Neutrophil (primary cell): ENCODE measurements around the gene CCDC78.

Experiments used
- H3K27ac ChIP-seq: fragments of 200-600 bp; sonication (generic); 2 replicates; pipeline ENCODE4 v1.5.1; 2016; ENCODE audit warnings: mild to moderate bottlenecking, moderate library complexity
- H3K27me3 ChIP-seq: fragments of 200-600 bp; sonication (generic); 2 replicates; pipeline ENCODE4 v1.6.0; 2016; ENCODE audit warnings: mild to moderate bottlenecking
- H3K36me3 ChIP-seq: fragments of 200-600 bp; sonication (generic); 2 replicates; pipeline ENCODE4 v1.5.1; 2017
- H3K4me1 ChIP-seq, 2 experiments: fragments of 200-600 bp in 1 of 2; sonication (generic) in 1 of 2; 1 replicate in 1 of 2; 2 replicates in 1 of 2; pipeline versions ENCODE4 v1.5.1 to v1.6.1; 2013 to 2016; ENCODE audit warnings: low read depth in 1 of 2, low read length in 1 of 2, mild to moderate bottlenecking in 1 of 2, moderate library complexity in 1 of 2; ENCODE audit not compliant: control insufficient read depth in 1 of 2, insufficient read depth in 1 of 2
- H3K4me3 ChIP-seq, 2 experiments: fragments of 200-600 bp in 1 of 2; sonication (generic) in 1 of 2; 1 replicate in 1 of 2; 2 replicates in 1 of 2; pipeline ENCODE4 v1.5.1; 2013 to 2016; ENCODE audit warnings: low read depth in 1 of 2, low read length in 1 of 2, mild to moderate bottlenecking in 1 of 2, moderate library complexity in 1 of 2
- H3K9me3 ChIP-seq: fragments of 200-600 bp; sonication (generic); 2 replicates; pipeline ENCODE4 v1.5.1; 2016
- CTCF ChIP-seq: fragments of 200-600 bp; sonication (generic); IDR thresholded peaks from 2 replicates; pipeline ENCODE4 v1.5.1; 2016; ENCODE audit warnings: antibody characterized with exemption

Gene CCDC78

GRCh38 chr16:717450-718245 is 8.6 kb downstream of the CCDC78 start:
- TF ChIP-seq CTCF: no peak
- Histone ChIP-seq H3K4me3 (no peak overlapping the region), H3K9me3 (no peaks in the 10 kb centered on the region), H3K36me3 (no peaks in the 10 kb centered on the region), H3K27ac (no peak overlapping the region), H3K27me3 (peaks cover 80% of the 10 kb centered on the region), H3K4me1 (peaks cover 29 to 38% of the 10 kb centered on the region in 2 experiments)

GRCh38 chr16:716768-717325 is 9.4 kb downstream of the CCDC78 start:
- TF ChIP-seq CTCF: no peak
- H3K36me3 ChIP-seq: no peaks in the 10 kb centered on the region
- no peak overlapping the region for H3K27ac ChIP-seq
- H3K4me1 ChIP-seq: peaks cover 29 to 35% of the 10 kb centered on the region in 2 experiments
- H3K9me3 ChIP-seq: no peaks in the 10 kb centered on the region
- H3K4me3 ChIP-seq: no peak overlapping the region
- peaks cover 88% of the 10 kb centered on the region for H3K27me3 ChIP-seq

DNA sequence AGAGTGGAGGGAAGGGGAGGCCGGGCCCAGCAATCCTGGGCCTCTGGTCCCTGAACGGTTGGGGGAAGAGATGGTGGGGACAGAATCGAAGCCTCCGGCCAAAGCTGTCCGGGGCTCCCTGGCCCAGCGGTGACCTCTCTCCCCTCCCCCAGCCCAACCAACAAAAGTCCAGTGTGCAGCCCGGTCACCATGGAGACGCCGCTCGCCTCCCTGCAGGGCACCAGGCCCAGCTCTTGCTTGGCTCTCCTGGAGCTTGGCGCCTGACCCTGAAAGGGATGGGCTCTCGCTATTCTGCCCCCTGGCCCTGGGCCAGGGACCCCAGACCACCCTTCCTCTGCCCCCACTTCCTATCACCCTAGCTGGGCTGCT is 10.1 kb downstream of the CCDC78 start:
- H3K36me3 ChIP-seq: no peaks in the 10 kb centered on the region
- no peaks in the 10 kb centered on the region for H3K9me3 ChIP-seq
- no peak for TF ChIP-seq CTCF
- H3K27me3 ChIP-seq: peaks cover 95% of the 10 kb centered on the region
- H3K4me1 ChIP-seq: peaks cover 22 to 28% of the 10 kb centered on the region in 2 experiments
- no peak overlapping the region for H3K27ac ChIP-seq
- H3K4me3 ChIP-seq: no peak overlapping the region

- no peak for TF ChIP-seq CTCF
- H3K9me3 ChIP-seq: no peaks in the 10 kb centered on the region
- H3K27me3 ChIP-seq: peaks cover 100% of the 10 kb centered on the region
- H3K4me1 ChIP-seq: peaks cover 18 to 24% of the 10 kb centered on the region in 2 experiments
- no peak overlapping the region for H3K27ac ChIP-seq
- H3K4me3 ChIP-seq: peak overlapping the region; percentile 43 to 54
- no peaks in the 10 kb centered on the region for H3K36me3 ChIP-seq
Observed at GRCh38 chr16:715477-716199, 10.6 kb downstream of the CCDC78 start.

- peaks cover 10 to 16% of the 10 kb centered on the region in 2 experiments for H3K4me1 ChIP-seq
- no peak for TF ChIP-seq CTCF
- H3K9me3 ChIP-seq: no peaks in the 10 kb centered on the region
- no peaks in the 10 kb centered on the region for H3K36me3 ChIP-seq
- H3K27ac ChIP-seq: no peak within 1 kb of the TSS
- peaks cover 100% of the 10 kb centered on the region for H3K27me3 ChIP-seq
- peak within 1 kb of the TSS; percentile 43 to 54 for H3K4me3 ChIP-seq
Observed at GRCh38 chr16:714558-715476, 11.4 kb downstream of the CCDC78 start, which contains the start of gene METRN. TSS of gene METRN (plus strand) at chr16:715118. CDS start at chr16:715290, 172 bp downstream.
